Measurements from ENCODE around the gene LTB4R.

GRCh38 chr14:24327303-24327702, 16.0 kb downstream of the LTB4R start:
- TF ChIP-seq ARNTL (CRISPR knock-in tag; IDR thresholded peaks at IDR 0.05; ENCODE audit: borderline replicate concordance, low read depth) (no peak), CSDC2 (CRISPR knock-in tag; IDR thresholded peaks at IDR 0.05) (no peak), ISL1 (CRISPR knock-in tag; IDR thresholded peaks at IDR 0.05) (no peak), TSHZ2 (CRISPR knock-in tag; IDR thresholded peaks at IDR 0.05) (no peak), BACH2 (CRISPR knock-in tag; IDR thresholded peaks at IDR 0.05; ENCODE audit: borderline replicate concordance) (no peak), ZC3H10 (CRISPR knock-in tag; IDR thresholded peaks at IDR 0.05) (no peak), SNAI2 (CRISPR knock-in tag; IDR thresholded peaks at IDR 0.05) (no peak), OSR1 (CRISPR knock-in tag; IDR thresholded peaks at IDR 0.05) (no peak), ZNF70 (CRISPR knock-in tag; IDR thresholded peaks at IDR 0.05) (no peak)
- TF ChIP-seq, protein P1, sequence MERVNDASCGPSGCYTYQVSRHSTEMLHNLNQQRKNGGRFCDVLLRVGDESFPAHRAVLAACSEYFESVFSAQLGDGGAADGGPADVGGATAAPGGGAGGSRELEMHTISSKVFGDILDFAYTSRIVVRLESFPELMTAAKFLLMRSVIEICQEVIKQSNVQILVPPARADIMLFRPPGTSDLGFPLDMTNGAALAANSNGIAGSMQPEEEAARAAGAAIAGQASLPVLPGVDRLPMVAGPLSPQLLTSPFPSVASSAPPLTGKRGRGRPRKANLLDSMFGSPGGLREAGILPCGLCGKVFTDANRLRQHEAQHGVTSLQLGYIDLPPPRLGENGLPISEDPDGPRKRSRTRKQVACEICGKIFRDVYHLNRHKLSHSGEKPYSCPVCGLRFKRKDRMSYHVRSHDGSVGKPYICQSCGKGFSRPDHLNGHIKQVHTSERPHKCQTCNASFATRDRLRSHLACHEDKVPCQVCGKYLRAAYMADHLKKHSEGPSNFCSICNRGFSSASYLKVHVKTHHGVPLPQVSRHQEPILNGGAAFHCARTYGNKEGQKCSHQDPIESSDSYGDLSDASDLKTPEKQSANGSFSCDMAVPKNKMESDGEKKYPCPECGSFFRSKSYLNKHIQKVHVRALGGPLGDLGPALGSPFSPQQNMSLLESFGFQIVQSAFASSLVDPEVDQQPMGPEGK (CRISPR knock-in tag; IDR thresholded peaks at IDR 0.05; ENCODE audit: borderline replicate concordance): no peak

Measured in SK-N-SH treated with all-trans-retinoic acid at 6 μM for 48 hours (cell line).